Skeletal muscle satellite cell (primary cell): ENCODE data around the gene RPS10. TPM values are rescaled to one million over a fixed set of nuclear protein-coding genes. Genes with fewer than 3 reads are reported as not detected.

Source experiments
- H3K27me3 ChIP-seq: 2 replicates; pipeline ENCODE4 v1.7.0; 2013; ENCODE audit warnings: low read length; ENCODE audit not compliant: control insufficient read depth, insufficient read depth
- H3K36me3 ChIP-seq: 2 replicates; pipeline ENCODE4 v1.7.0; 2013; ENCODE audit warnings: mild to moderate bottlenecking, control low read depth, low read length; ENCODE audit not compliant: insufficient read depth
- H3K4me1 ChIP-seq: 2 replicates; pipeline ENCODE4 v1.7.0; 2013; ENCODE audit warnings: low read length; ENCODE audit not compliant: control insufficient read depth, insufficient read depth
- H3K4me2 ChIP-seq: 2 replicates; pipeline ENCODE4 v1.7.0; 2013; ENCODE audit warnings: mild to moderate bottlenecking, low read length
- H3K4me3 ChIP-seq: 2 replicates; pipeline ENCODE4 v1.7.0; 2013; ENCODE audit warnings: low read length
- H3K9ac ChIP-seq: 2 replicates; pipeline ENCODE4 v1.7.0; 2013; ENCODE audit warnings: mild to moderate bottlenecking, low read depth, low read length, moderate library complexity
- H3K9me3 ChIP-seq: replicated peaks from 2 replicates; pipeline ENCODE4 v1.7.0; 2013; ENCODE audit warnings: mild to moderate bottlenecking, control low read depth, low read length
- total RNA-seq: library from RNA; depleted of rRNA; stranded (reverse); fragments of >200 nt; gene quantifications from 2 replicates; pipeline ENCODE4 v1.2.3, GENCODE V29; 2012; rRNA removed

RPS10 gene
- total RNA-seq = 2,752 and 3,798 TPM in 2 replicates

- Histone ChIP-seq H3K9ac (peak within 1 kb of the TSS; percentile 98), H3K4me3 (peak within 1 kb of the TSS; percentile 100), H3K4me1 (peaks cover 19% of the 10 kb centered on the region), H3K36me3 (peaks cover 40% of the 10 kb centered on the region), H3K27me3 (no peaks in the 10 kb centered on the region), H3K4me2 (peak within 1 kb of the TSS; percentile 89), H3K9me3 (no peaks in the 10 kb centered on the region)
Observed at GRCh38 chr6:34425498-34426410, at the start of gene RPS10. Gene RPS10 (minus strand): TSS chr6:34426069. CDS start chr6:34425221, 848 bp downstream.

DNA sequence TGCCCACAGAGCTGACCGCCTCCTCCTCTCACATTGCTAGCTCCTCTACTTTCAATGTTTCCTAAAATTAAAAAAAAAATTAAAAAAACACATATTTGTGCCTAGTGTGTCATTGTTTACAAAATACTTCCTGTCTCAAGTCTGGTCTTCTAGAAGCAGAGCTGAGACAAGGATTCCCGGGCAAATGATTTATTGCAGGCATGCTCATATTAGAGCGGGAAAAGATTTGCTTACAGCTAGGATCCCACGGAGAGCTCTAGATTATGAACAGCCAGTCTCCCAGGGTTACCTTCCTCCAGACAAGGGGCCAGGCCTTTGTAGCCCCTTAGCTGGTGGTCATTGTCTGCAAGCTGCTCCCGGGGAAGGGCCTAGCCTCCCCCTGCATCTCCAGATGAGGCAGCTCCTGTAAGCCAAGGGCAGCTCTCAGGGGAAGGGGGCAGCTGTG, 49.4 kb upstream of the RPS10 start:
- H3K4me3 ChIP-seq = no peak overlapping the region
- H3K9ac ChIP-seq = no peak overlapping the region
- no peak overlapping the region for H3K4me2 ChIP-seq
- H3K27me3 ChIP-seq = peaks cover 36% of the 10 kb centered on the region
- no peaks in the 10 kb centered on the region for H3K4me1 ChIP-seq
- H3K36me3 ChIP-seq = no peaks in the 10 kb centered on the region
- H3K9me3 ChIP-seq = no peaks in the 10 kb centered on the region

DNA sequence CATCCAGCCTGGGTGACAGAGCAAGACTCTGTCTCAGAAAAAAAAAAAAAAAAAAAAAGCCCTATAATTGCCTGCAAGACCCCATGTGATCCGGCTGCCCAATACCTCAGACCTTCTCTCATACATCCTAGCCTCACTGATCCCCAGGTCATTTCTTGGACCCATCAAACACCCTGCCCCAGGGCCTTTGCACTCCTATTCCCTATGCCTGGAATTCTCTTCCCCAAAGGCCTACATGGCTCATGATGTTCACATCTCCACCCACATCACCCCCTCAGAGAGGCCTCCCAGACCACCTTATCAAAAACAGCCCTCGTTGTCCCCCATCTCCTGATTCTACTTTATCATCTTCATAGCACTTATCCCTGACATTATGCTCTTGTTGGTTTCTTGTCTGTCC, 48.9 kb upstream of the RPS10 start:
- Histone ChIP-seq H3K9ac (no peak overlapping the region), H3K36me3 (no peaks in the 10 kb centered on the region), H3K9me3 (no peaks in the 10 kb centered on the region), H3K4me2 (no peak overlapping the region), H3K4me3 (no peak overlapping the region), H3K27me3 (peaks cover 37% of the 10 kb centered on the region), H3K4me1 (no peaks in the 10 kb centered on the region)

DNA sequence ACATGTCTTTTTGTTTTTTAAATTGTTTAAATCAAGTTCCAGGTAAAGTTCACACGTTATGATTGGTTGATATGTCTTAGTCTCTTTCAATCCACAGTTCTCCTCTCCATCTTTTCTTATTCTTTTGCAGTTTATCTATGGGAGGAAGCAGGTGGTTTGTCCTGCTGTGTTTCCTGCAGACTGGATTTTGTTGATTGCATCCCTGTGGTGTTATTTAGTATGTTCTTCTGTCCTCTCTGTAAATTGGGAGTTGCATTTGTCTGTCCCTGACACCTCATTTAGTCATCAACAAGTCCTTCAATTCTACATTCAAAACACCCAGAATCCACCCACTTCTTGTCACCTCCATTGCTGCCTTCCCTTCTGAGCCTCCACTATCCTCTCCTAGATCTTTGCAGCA, 48.1 kb upstream of the RPS10 start:
- Histone ChIP-seq H3K9ac (no peak overlapping the region), H3K9me3 (no peaks in the 10 kb centered on the region), H3K27me3 (peaks cover 41% of the 10 kb centered on the region), H3K4me3 (no peak overlapping the region), H3K36me3 (no peaks in the 10 kb centered on the region), H3K4me2 (no peak overlapping the region), H3K4me1 (no peaks in the 10 kb centered on the region)

DNA sequence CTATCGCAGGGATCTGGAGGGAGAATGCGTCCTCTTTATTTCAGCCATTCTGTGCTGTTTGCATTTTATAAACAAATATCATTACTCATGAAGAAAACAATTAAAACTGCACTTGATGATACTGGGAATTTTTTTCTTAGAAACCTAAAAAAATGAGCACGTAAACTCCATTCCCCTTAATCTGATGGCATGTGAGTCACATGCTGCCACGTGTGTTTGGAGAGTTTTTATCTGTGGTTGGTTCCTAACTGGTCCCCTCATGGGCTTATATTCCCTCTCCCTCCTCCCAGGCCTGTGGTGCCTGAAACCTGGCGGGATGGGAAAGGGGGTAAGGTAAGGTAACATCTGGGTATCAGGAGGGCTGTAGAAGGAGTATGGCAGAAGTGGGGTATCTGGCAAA, 46.6 kb upstream of the RPS10 start:
- Histone ChIP-seq H3K27me3 (peaks cover 44% of the 10 kb centered on the region), H3K4me1 (no peaks in the 10 kb centered on the region), H3K4me3 (no peak overlapping the region), H3K36me3 (no peaks in the 10 kb centered on the region), H3K4me2 (no peak overlapping the region), H3K9me3 (no peaks in the 10 kb centered on the region), H3K9ac (no peak overlapping the region)

GRCh38 chr6:34469499-34469898, 43.6 kb upstream of the RPS10 start:
- Histone ChIP-seq H3K27me3 (peaks cover 44% of the 10 kb centered on the region), H3K4me1 (peaks cover 4% of the 10 kb centered on the region), H3K36me3 (no peaks in the 10 kb centered on the region), H3K4me3 (no peak overlapping the region), H3K9ac (no peak overlapping the region), H3K9me3 (no peaks in the 10 kb centered on the region), H3K4me2 (no peak overlapping the region)

DNA sequence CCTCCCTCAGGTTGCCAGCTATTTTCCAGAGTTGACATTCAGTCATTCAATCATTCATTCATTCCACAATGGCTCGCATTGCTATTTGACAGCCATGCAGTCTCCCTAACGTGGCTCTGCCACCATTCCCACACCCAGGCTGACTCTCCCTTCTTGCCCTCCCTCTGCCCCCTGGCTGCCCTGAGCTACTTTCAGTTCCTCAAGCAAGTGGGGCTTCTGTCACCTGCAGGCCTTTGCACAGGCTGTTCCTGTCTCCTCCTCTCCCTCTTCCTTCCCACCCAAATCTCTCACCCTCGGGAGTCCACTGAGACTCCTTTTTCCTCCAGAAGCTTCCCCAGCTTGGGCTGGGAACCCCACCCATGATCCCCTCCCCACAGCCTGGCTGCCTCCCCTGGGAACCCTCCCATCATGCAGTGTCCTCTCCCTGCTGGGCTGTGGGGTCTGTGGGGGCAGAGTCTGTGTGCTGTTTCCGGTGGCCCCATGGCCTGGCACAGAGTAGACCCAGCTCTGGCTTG, 42.6 kb upstream of the RPS10 start:
- H3K9me3 ChIP-seq = no peaks in the 10 kb centered on the region
- no peak overlapping the region for H3K4me2 ChIP-seq
- peaks cover 46% of the 10 kb centered on the region for H3K27me3 ChIP-seq
- peaks cover 4% of the 10 kb centered on the region for H3K4me1 ChIP-seq
- no peak overlapping the region for H3K4me3 ChIP-seq
- H3K9ac ChIP-seq = no peak overlapping the region
- no peaks in the 10 kb centered on the region for H3K36me3 ChIP-seq

DNA sequence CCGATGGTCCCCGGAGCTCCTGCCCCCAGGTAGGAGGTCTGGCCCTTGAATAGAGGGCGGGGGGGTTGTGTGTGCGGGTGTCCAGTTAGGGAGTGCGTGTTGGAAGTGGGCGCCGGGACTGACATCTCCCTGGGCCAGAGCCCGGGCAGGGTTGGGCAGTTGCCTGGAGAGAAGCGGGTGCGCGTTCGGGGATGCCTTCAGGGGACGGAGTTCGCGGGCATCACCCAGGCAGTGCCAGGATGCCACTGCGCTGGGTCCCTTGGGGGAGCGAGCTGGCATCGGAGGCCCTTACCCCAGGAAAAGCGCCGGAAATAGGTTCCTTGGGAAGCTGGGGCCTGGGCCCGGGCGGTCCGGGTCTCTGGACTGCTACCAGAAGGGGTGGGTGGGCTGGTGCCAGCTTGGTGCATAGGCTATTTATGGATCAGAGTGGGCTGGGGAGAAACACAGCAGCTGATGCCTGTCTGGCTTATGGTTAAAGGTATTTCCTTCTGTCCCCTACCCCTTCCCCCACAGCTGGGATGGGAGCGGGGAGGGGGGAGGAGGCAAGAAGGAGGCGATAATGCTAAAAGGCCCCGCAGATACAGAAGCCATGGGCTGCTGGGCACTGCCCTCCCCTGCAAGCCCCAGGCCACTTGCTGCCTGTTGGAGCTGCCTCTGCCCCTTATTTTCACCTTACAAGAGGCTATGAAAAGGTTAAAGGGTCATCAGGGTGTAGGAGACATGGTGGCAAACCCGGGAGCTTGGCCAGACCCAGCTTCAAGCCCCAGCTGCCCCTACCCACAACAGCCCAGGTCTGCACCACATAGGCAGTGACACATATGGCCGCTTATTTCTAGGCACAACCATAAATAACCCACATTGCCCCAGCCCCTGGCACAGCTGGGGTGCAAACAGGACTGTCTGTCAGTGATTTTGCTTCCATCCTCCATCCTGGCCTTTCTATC, 40.6 kb upstream of the RPS10 start:
- Histone ChIP-seq H3K9me3 (no peaks in the 10 kb centered on the region), H3K36me3 (no peaks in the 10 kb centered on the region), H3K27me3 (peaks cover 44% of the 10 kb centered on the region), H3K9ac (no peak overlapping the region), H3K4me2 (peak overlapping the region; percentile 73), H3K4me1 (peaks cover 4% of the 10 kb centered on the region), H3K4me3 (peak overlapping the region; percentile 60)

DNA sequence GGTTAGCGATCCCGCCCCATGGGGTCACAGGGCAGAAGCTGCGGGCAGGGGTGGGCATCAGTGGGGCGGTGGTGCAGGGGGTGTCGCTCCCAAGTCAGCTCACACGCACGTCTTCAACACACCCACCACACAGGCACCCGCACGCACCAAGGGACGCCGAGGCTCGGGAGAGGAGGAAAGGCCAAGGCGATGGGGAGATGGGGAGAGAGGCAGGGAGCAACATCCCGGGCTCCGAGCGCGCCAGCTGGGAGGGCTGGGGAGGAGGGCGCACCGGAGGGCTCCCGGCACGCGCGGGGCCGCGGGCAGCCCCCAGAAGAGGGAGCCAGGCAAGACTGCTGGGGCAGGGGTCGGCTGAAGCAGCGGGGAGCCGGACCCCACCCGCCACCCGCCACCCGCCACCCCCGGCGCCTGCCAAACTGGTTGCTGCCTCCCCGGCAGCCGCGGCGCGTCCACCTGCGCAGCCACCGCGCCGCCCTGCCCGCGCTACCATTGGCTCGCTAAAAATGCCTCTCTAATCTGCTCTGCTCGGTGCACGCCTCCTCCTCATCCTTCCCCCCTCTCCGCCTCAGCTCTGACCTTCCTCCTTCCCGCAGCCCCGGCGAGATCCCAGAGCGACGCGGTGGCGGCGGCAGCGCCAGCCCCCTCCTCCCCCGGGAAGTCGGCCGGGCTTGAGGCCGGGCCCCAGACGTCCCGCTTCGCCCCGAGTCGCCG, 39.8 kb upstream of the RPS10 start, which contains the start of gene PACSIN1:
Gene PACSIN1, plus strand, starts transcription at position 546 of the 711 bp plus-strand sequence. CDS start 60,230 bp downstream, outside the sequence.
- peak within 1 kb of the TSS; percentile 60 for H3K4me3 ChIP-seq
- H3K36me3 ChIP-seq = no peaks in the 10 kb centered on the region
- peak within 1 kb of the TSS; percentile 73 for H3K4me2 ChIP-seq
- H3K27me3 ChIP-seq = peaks cover 44% of the 10 kb centered on the region
- no peak within 1 kb of the TSS for H3K9ac ChIP-seq
- no peaks in the 10 kb centered on the region for H3K9me3 ChIP-seq
- peaks cover 4% of the 10 kb centered on the region for H3K4me1 ChIP-seq

GRCh38 chr6:34463849-34464248, 38.0 kb upstream of the RPS10 start:
- peaks cover 4% of the 10 kb centered on the region for H3K4me1 ChIP-seq
- no peak overlapping the region for H3K9ac ChIP-seq
- peaks cover 39% of the 10 kb centered on the region for H3K27me3 ChIP-seq
- H3K9me3 ChIP-seq = no peaks in the 10 kb centered on the region
- H3K4me3 ChIP-seq = no peak overlapping the region
- no peak overlapping the region for H3K4me2 ChIP-seq
- no peaks in the 10 kb centered on the region for H3K36me3 ChIP-seq
